ENCODE data around the gene HIF1A. TPM values are rescaled to one million over a fixed set of nuclear protein-coding genes. Genes with fewer than 3 reads are reported as not detected.

The HIF1A gene
- total and polyA plus RNA-seq, 9 donors = 51.8 to 86.7 (median 59.1) TPM

DNA sequence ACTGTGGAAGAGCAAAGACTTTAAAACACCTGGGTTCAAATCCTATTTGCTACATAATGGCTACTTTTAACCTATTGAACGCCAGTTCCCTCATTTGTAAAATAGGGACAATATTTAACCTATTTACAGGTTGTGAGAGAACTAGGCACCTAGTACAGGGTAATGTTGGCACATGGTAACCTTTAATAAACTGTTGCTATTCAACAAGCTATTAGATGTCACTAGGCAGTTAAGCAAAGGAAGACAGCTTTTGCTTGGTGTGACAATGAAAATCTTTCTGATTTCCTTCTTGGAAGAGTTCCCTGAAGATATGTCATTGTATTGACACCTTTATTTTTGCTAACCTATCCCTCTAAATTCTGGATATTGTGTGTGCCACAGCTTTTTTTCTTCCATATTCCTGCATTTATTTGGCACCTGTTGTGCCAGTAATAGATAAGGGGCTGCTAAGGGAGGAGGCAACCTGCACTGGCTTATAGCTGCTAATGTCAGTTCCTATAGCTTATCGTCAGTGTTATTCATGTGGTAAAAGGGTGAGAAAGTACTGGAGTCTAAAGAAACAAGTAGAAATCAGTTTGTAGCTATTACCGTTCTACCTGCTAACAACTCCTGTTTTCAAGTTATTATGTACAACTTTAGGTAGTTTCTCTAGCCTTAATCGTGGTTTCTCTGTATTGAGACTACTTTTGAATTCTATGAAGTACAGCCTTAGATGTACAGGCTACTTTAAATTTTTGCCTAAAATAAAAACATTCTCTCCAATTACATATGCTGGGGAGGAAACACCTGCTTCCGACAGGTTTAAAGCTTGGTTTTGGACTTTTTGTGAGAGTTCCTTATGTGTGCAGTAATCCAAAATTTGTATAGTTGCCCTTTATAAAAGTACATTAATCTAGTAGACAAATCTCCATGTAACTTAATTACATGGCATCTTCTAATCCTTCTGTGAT, 24.3 kb downstream of the HIF1A start:
- no peak overlapping the region for H3K27ac ChIP-seq (ENCODE audit: low read length)
- no peaks in the 10 kb centered on the region for H3K4me1 ChIP-seq (ENCODE audit: control insufficient read depth, insufficient read depth, low read length)
- no peaks in the 10 kb centered on the region for H3K9me3 ChIP-seq (replicated peaks; ENCODE audit: control insufficient read depth, low read depth, low read length)
- no peak overlapping the region for H3K4me3 ChIP-seq (ENCODE audit: low read length)
- H3K36me3 ChIP-seq (ENCODE audit: control insufficient read depth, insufficient read depth, low read length) = peaks cover 12% of the 10 kb centered on the region
- H3K27me3 ChIP-seq (ENCODE audit: control insufficient read depth, insufficient read depth, low read length) = no peaks in the 10 kb centered on the region
- WGBS (ENCODE audit: insufficient coverage) = 88% methylated on average over 1 of the region's 5 CpGs
- no peak for DNase-seq

DNA sequence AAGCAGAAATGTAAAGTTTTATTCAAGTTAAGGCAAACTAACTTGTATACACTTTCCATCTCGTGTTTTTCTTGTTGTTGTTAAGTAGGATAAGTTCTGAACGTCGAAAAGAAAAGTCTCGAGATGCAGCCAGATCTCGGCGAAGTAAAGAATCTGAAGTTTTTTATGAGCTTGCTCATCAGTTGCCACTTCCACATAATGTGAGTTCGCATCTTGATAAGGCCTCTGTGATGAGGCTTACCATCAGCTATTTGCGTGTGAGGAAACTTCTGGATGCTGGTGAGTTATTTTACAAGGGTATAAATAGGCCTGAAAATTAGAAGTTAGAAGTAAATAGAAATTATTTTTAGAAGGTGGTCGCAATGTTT, 25.0 kb downstream of the HIF1A start:
- Histone ChIP-seq H3K4me1 (ENCODE audit: control insufficient read depth, insufficient read depth, low read length) (no peaks in the 10 kb centered on the region), H3K27ac (ENCODE audit: low read length) (no peak overlapping the region), H3K27me3 (ENCODE audit: control insufficient read depth, insufficient read depth, low read length) (no peaks in the 10 kb centered on the region), H3K4me3 (ENCODE audit: low read length) (no peak overlapping the region), H3K9me3 (replicated peaks; ENCODE audit: control insufficient read depth, low read depth, low read length) (no peaks in the 10 kb centered on the region), H3K36me3 (ENCODE audit: control insufficient read depth, insufficient read depth, low read length) (peaks cover 14% of the 10 kb centered on the region)
- 63% methylated on average over 5 of the region's 9 CpGs for WGBS (ENCODE audit: insufficient coverage)
- DNase-seq = no peak

DNA sequence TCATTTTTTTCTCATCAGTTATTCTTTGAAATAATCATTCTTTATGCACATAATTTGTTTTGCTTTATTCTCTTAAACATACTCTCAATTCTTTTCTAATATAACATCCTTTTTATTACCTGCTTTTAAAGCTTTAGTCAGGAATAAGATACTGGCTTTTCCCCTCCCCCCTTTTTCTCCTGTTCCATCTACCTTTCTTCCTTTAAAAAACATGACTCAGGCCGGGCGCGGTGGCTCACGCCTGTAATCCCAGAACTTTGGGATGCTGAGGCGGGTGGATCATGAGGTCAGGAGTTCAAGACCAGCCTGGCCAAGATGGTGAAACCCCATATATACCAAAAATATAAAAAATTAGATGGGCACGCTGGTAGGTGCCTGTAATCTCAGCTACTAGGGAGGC, 25.4 kb downstream of the HIF1A start:
- no peak overlapping the region for H3K27ac ChIP-seq (ENCODE audit: low read length)
- H3K27me3 ChIP-seq (ENCODE audit: control insufficient read depth, insufficient read depth, low read length) = no peaks in the 10 kb centered on the region
- DNase-seq = no peak
- no CpG with 5 or more reads among the region's 6 CpGs for WGBS (ENCODE audit: insufficient coverage)
- peaks cover 17% of the 10 kb centered on the region for H3K36me3 ChIP-seq (ENCODE audit: control insufficient read depth, insufficient read depth, low read length)
- H3K4me3 ChIP-seq (ENCODE audit: low read length) = no peak overlapping the region
- H3K9me3 ChIP-seq (replicated peaks; ENCODE audit: control insufficient read depth, low read depth, low read length) = no peaks in the 10 kb centered on the region
- no peaks in the 10 kb centered on the region for H3K4me1 ChIP-seq (ENCODE audit: control insufficient read depth, insufficient read depth, low read length)

DNA sequence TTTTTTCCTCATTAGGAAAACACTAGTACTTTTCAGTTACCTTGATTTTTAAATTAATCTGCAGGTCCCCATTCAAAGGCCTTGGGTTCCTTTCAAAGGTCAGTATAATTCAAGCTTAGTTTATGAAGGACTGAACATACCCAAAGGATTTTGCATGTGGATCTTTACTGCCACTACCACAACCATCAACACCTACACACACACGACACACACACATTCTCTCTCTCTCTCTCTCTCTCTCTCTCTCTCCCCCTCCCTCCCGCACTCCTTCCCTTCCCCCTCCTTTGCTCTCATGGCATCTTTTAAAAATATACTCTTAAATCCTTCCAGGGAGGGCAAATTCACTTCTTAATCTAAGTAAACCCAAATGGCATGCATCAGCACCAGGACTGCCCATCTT, 28.8 kb downstream of the HIF1A start:
- H3K27me3 ChIP-seq (ENCODE audit: control insufficient read depth, insufficient read depth, low read length) = no peaks in the 10 kb centered on the region
- no peaks in the 10 kb centered on the region for H3K4me1 ChIP-seq (ENCODE audit: control insufficient read depth, insufficient read depth, low read length)
- H3K9me3 ChIP-seq (replicated peaks; ENCODE audit: control insufficient read depth, low read depth, low read length) = no peaks in the 10 kb centered on the region
- no peak overlapping the region for H3K27ac ChIP-seq (ENCODE audit: low read length)
- no peak overlapping the region for H3K4me3 ChIP-seq (ENCODE audit: low read length)
- DNase-seq = no peak
- WGBS (ENCODE audit: insufficient coverage) = 80% methylated on average over 1 of the region's 2 CpGs
- H3K36me3 ChIP-seq (ENCODE audit: control insufficient read depth, insufficient read depth, low read length) = peaks cover 32% of the 10 kb centered on the region

DNA sequence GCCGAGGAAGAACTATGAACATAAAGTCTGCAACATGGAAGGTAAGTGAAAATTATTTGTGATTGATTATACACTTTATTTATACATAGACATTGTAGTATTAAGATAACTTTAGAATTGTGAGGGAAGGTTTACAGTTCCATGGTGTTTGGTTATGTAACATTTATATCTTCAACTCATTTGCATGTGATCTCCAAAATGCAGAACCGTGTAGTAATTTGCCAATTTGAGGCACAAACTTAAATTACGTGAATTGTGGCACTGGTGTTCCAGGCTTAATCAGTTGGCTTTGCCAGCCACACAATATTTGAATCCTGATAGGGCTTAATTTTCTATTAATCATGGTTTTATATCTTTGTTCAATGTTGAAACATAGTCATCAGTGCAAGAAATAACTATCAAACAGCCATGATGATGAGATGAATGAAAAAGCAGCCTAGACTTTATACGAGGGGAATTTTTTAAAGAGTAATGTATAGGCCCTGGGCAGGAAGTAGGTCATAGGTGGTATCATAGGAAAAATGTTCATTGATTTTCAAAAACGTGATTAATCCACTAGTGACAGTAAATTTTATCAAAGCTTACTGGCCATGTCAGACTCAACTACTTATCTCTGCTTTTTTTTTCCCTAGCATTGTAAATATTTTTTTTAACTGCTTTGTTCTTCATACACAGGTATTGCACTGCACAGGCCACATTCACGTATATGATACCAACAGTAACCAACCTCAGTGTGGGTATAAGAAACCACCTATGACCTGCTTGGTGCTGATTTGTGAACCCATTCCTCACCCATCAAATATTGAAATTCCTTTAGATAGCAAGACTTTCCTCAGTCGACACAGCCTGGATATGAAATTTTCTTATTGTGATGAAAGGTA, 31.7 kb downstream of the HIF1A start:
- no peak overlapping the region for H3K4me3 ChIP-seq (ENCODE audit: low read length)
- H3K27me3 ChIP-seq (ENCODE audit: control insufficient read depth, insufficient read depth, low read length) = no peaks in the 10 kb centered on the region
- no peaks in the 10 kb centered on the region for H3K9me3 ChIP-seq (replicated peaks; ENCODE audit: control insufficient read depth, low read depth, low read length)
- peaks cover 39% of the 10 kb centered on the region for H3K36me3 ChIP-seq (ENCODE audit: control insufficient read depth, insufficient read depth, low read length)
- no peak overlapping the region for H3K27ac ChIP-seq (ENCODE audit: low read length)
- no peak for DNase-seq
- H3K4me1 ChIP-seq (ENCODE audit: control insufficient read depth, insufficient read depth, low read length) = no peaks in the 10 kb centered on the region
- no CpG with 5 or more reads among the region's 7 CpGs for WGBS (ENCODE audit: insufficient coverage)

DNA sequence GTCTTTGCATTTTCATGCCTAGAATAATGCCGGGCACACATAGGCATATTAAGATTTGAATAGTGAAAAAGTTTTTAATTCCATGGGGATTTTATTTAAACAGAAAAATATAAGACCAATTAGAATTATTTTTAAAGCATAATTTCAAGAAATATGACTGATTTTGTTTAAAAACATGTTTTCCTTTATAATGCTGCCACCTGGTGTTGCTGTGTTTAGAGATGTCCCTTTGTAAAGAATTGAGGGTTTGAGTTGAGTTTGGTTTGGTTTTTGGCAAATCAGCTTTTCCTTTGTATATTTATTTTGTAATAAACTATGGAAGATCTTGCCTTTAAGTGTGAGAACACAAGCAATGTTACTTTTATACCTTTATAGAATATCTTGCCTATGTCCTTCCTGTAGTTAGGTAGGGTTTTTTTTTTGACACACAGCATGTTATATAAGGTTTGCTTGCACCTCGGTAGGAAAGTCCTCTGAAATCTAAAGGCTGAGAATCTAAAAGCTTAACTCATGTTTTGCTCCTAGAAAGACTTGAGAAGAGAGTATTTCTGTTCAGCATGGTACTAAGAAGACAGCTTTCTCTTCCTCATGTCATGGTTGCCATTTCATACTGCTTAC, 35.6 kb downstream of the HIF1A start:
- no peaks in the 10 kb centered on the region for H3K9me3 ChIP-seq (replicated peaks; ENCODE audit: control insufficient read depth, low read depth, low read length)
- peak; percentile 26 for DNase-seq
- no peaks in the 10 kb centered on the region for H3K4me1 ChIP-seq (ENCODE audit: control insufficient read depth, insufficient read depth, low read length)
- H3K27ac ChIP-seq (ENCODE audit: low read length) = no peak overlapping the region
- no peak overlapping the region for H3K4me3 ChIP-seq (ENCODE audit: low read length)
- WGBS (ENCODE audit: insufficient coverage) = no CpG with 5 or more reads among the region's 2 CpGs
- no peaks in the 10 kb centered on the region for H3K27me3 ChIP-seq (ENCODE audit: control insufficient read depth, insufficient read depth, low read length)
- H3K36me3 ChIP-seq (ENCODE audit: control insufficient read depth, insufficient read depth, low read length) = peaks cover 40% of the 10 kb centered on the region

DNA sequence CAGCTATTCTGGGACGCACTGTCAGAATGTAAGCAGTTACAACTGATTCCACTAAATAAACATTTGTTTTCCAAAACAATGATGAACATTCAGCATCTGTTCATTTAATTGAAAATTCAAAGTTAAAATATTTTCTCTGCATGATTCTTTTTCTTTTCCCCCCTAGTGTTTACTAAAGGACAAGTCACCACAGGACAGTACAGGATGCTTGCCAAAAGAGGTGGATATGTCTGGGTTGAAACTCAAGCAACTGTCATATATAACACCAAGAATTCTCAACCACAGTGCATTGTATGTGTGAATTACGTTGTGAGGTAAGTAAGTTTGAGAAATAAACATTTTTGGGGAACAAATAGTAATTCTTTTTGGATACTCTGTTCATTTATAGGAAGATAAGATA, 38.7 kb downstream of the HIF1A start:
- no peak overlapping the region for H3K27ac ChIP-seq (ENCODE audit: low read length)
- no peaks in the 10 kb centered on the region for H3K4me1 ChIP-seq (ENCODE audit: control insufficient read depth, insufficient read depth, low read length)
- no peaks in the 10 kb centered on the region for H3K27me3 ChIP-seq (ENCODE audit: control insufficient read depth, insufficient read depth, low read length)
- no peaks in the 10 kb centered on the region for H3K9me3 ChIP-seq (replicated peaks; ENCODE audit: control insufficient read depth, low read depth, low read length)
- H3K36me3 ChIP-seq (ENCODE audit: control insufficient read depth, insufficient read depth, low read length) = peaks cover 44% of the 10 kb centered on the region
- WGBS (ENCODE audit: insufficient coverage) = no CpG with 5 or more reads among the region's 2 CpGs
- H3K4me3 ChIP-seq (ENCODE audit: low read length) = no peak overlapping the region
- no peak for DNase-seq

DNA sequence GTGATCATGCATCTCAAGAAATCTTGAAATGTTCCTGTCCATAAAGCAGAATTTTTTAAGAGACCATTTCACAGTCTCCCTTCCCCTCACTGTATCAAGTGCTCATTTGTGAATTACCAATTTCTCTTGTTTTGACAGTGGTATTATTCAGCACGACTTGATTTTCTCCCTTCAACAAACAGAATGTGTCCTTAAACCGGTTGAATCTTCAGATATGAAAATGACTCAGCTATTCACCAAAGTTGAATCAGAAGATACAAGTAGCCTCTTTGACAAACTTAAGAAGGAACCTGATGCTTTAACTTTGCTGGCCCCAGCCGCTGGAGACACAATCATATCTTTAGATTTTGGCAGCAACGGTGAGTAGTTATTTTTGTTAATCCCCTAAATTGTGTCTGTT, 41.4 kb downstream of the HIF1A start:
- no peak for DNase-seq
- WGBS (ENCODE audit: insufficient coverage) = 83% methylated on average over 1 of the region's 4 CpGs
- Histone ChIP-seq H3K4me3 (ENCODE audit: low read length) (no peak overlapping the region), H3K36me3 (ENCODE audit: control insufficient read depth, insufficient read depth, low read length) (peaks cover 42% of the 10 kb centered on the region), H3K27me3 (ENCODE audit: control insufficient read depth, insufficient read depth, low read length) (no peaks in the 10 kb centered on the region), H3K4me1 (ENCODE audit: control insufficient read depth, insufficient read depth, low read length) (no peaks in the 10 kb centered on the region), H3K27ac (ENCODE audit: low read length) (no peak overlapping the region), H3K9me3 (replicated peaks; ENCODE audit: control insufficient read depth, low read depth, low read length) (no peaks in the 10 kb centered on the region)

DNA sequence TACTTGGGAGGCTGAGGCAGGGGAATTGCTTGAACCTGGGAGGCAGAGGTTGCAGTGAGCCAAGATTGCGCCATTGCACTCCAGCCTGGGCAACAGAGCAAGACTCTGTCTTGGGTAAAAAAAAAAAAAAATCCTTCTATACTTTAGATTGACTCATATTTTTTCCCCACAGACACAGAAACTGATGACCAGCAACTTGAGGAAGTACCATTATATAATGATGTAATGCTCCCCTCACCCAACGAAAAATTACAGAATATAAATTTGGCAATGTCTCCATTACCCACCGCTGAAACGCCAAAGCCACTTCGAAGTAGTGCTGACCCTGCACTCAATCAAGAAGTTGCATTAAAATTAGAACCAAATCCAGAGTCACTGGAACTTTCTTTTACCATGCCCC, 42.6 kb downstream of the HIF1A start:
- DNase-seq = no peak
- H3K27me3 ChIP-seq (ENCODE audit: control insufficient read depth, insufficient read depth, low read length) = no peaks in the 10 kb centered on the region
- peaks cover 42% of the 10 kb centered on the region for H3K36me3 ChIP-seq (ENCODE audit: control insufficient read depth, insufficient read depth, low read length)
- no peaks in the 10 kb centered on the region for H3K4me1 ChIP-seq (ENCODE audit: control insufficient read depth, insufficient read depth, low read length)
- no peak overlapping the region for H3K27ac ChIP-seq (ENCODE audit: low read length)
- no peaks in the 10 kb centered on the region for H3K9me3 ChIP-seq (replicated peaks; ENCODE audit: control insufficient read depth, low read depth, low read length)
- WGBS (ENCODE audit: insufficient coverage) = no CpG with 5 or more reads among the region's 5 CpGs
- no peak overlapping the region for H3K4me3 ChIP-seq (ENCODE audit: low read length)

DNA sequence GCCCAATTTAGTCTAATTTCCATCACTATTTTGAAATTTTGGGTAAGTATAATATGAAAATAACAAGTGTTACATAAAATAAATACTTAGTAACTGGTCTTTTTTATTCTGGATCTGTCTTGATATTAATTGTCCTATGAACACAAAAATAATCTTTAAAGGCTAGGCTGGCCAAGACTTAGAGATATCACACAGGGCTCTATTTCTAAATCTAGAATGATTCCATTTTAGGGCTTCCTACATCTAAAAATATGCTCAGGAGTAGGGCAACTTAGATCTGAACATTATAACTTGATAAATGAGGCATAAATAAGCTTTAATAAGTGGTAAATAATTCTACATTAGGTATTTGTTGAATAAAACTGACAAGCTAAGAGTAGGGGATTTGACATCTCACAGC, 43.8 kb downstream of the HIF1A start:
- no peak for DNase-seq
- H3K27ac ChIP-seq (ENCODE audit: low read length) = no peak overlapping the region

More for the DNA sequence above, 43.8 kb downstream of the HIF1A start:
- Histone ChIP-seq H3K4me3 (ENCODE audit: low read length) (no peak overlapping the region), H3K4me1 (ENCODE audit: control insufficient read depth, insufficient read depth, low read length) (no peaks in the 10 kb centered on the region), H3K9me3 (replicated peaks; ENCODE audit: control insufficient read depth, low read depth, low read length) (no peaks in the 10 kb centered on the region), H3K36me3 (ENCODE audit: control insufficient read depth, insufficient read depth, low read length) (peaks cover 37% of the 10 kb centered on the region), H3K27me3 (ENCODE audit: control insufficient read depth, insufficient read depth, low read length) (no peaks in the 10 kb centered on the region)

Data from muscle of leg (tissue), 11 donors.